MM.1S (cell line): Measurements from ENCODE around the gene FAM124B.

Experiments used
- EZH2 ChIP-seq: fragments of 300-600 bp; sonication (generic); optimal IDR thresholded peaks from 2 replicates; pipeline ENCODE3; 2017; ENCODE audit warnings: low read depth, mild to moderate bottlenecking, antibody characterized with exemption, low read length, mixed read lengths
- TF ChIP-seq, protein P1 (sequence below): fragments of 300-600 bp; sonication (generic); IDR thresholded peaks from 2 replicates; pipeline ENCODE4 v1.5.1; 2016; ENCODE audit warnings: antibody characterized with exemption, low read length, mixed read lengths

DNA sequence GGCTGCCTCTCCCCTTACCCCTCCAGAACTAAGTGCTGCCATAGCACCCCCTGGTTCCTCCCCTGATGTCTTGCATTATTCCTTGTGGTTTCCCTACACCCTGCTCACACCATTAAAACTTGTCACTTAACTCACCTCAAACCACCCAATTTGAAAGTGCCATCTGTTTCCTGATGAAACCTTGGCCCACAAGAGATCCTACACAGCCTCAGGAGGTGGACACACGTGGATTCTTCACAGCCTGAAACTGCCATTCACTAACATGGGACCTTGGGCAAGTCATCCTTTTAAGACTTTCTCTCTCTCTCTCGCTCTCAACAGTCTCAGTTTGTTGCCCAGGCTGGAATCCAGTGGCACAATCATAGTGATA is 27.5 kb upstream of the FAM124B start:
- TF ChIP-seq, protein P1, sequence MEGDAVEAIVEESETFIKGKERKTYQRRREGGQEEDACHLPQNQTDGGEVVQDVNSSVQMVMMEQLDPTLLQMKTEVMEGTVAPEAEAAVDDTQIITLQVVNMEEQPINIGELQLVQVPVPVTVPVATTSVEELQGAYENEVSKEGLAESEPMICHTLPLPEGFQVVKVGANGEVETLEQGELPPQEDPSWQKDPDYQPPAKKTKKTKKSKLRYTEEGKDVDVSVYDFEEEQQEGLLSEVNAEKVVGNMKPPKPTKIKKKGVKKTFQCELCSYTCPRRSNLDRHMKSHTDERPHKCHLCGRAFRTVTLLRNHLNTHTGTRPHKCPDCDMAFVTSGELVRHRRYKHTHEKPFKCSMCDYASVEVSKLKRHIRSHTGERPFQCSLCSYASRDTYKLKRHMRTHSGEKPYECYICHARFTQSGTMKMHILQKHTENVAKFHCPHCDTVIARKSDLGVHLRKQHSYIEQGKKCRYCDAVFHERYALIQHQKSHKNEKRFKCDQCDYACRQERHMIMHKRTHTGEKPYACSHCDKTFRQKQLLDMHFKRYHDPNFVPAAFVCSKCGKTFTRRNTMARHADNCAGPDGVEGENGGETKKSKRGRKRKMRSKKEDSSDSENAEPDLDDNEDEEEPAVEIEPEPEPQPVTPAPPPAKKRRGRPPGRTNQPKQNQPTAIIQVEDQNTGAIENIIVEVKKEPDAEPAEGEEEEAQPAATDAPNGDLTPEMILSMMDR, result no peak
- TF ChIP-seq EZH2, result no peak
